ENCODE data around the gene MAD1L1.

MAD1L1 gene

DNA sequence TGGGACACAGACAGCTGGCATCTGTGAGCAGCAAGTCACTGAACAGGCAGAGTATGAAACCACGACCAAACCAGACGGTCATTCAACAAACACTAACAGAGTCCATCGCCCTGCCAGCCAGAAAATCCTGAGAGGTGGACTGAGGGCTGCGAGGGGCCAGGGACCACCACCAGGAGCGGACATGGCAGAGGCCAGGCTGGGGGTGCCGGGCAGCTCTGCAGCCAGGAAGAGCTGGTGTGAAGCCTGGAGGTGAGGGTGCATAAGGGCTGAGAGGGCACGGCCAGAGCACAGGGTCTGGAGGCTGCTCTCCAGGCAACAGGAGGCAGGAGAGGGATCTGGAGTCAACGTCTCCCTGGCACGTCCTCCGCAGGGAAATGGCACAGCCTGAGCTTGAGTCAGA is 15.5 kb downstream of the MAD1L1 start:
- no peak overlapping the region for H3K4me3 ChIP-seq (ENCODE audit: low read depth, low read length)
- TF ChIP-seq, protein P1, sequence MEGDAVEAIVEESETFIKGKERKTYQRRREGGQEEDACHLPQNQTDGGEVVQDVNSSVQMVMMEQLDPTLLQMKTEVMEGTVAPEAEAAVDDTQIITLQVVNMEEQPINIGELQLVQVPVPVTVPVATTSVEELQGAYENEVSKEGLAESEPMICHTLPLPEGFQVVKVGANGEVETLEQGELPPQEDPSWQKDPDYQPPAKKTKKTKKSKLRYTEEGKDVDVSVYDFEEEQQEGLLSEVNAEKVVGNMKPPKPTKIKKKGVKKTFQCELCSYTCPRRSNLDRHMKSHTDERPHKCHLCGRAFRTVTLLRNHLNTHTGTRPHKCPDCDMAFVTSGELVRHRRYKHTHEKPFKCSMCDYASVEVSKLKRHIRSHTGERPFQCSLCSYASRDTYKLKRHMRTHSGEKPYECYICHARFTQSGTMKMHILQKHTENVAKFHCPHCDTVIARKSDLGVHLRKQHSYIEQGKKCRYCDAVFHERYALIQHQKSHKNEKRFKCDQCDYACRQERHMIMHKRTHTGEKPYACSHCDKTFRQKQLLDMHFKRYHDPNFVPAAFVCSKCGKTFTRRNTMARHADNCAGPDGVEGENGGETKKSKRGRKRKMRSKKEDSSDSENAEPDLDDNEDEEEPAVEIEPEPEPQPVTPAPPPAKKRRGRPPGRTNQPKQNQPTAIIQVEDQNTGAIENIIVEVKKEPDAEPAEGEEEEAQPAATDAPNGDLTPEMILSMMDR (IDR thresholded peaks at IDR 0.05; ENCODE audit: low read depth, low read length): no peak
- in situ Hi-C loops (cut with HindIII; ENCODE audit: low sequenced_read_pairs): no loop called here
- no peak for DNase-seq (ENCODE audit: low read depth, low spot score)

DNA sequence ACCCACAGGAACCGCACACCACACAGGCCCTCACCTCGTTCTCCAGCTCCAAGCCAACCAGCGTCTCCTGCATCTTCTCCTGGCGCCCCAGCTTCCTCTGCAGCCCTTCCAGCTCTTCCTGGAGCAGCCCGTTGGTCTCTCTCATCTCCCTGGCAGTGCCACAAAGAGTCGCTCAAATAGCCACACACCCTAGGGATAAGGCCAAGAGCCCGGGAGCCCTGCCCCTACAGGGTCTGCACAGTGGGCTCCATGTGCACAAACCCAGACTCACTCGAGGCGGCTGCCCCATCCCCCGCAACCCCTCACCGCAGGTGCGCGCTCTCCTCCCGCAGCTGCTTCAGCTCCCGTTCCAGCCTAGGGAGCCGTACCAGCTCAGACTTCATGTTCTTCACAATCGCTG is 16.9 kb downstream of the MAD1L1 start:
- in situ Hi-C loops (cut with HindIII; ENCODE audit: low sequenced_read_pairs): no loop called here
- TF ChIP-seq, protein P1 (IDR thresholded peaks at IDR 0.05; ENCODE audit: low read depth, low read length): no peak
- no peak overlapping the region for H3K4me3 ChIP-seq (ENCODE audit: low read depth, low read length)
- DNase-seq (ENCODE audit: low read depth, low spot score): no peak

DNA sequence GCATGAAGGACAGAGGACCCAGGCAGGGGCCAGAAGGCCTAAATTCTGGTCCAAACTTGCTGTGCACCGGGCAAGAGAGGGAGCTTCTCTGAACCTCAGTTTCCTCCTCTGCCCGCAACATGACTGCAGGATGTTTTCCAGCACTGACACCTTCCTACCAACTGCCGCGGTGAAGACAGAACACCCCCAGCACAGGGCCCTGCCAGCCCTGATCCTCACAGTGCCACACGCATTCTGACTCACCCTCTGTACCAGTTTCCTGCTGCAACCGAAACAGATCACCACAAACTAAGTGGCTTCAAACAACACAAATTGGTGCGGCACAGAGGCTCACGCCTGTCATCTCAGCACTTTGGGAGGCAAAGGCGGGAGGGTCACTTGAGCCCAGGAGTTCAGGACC is 18.1 kb downstream of the MAD1L1 start:
- TF ChIP-seq, protein P1 (IDR thresholded peaks at IDR 0.05; ENCODE audit: low read depth, low read length): no peak
- H3K4me3 ChIP-seq (ENCODE audit: low read depth, low read length): no peak overlapping the region
- no peak for DNase-seq (ENCODE audit: low read depth, low spot score)
- in situ Hi-C loops (cut with HindIII; ENCODE audit: low sequenced_read_pairs): no loop called here

DNA sequence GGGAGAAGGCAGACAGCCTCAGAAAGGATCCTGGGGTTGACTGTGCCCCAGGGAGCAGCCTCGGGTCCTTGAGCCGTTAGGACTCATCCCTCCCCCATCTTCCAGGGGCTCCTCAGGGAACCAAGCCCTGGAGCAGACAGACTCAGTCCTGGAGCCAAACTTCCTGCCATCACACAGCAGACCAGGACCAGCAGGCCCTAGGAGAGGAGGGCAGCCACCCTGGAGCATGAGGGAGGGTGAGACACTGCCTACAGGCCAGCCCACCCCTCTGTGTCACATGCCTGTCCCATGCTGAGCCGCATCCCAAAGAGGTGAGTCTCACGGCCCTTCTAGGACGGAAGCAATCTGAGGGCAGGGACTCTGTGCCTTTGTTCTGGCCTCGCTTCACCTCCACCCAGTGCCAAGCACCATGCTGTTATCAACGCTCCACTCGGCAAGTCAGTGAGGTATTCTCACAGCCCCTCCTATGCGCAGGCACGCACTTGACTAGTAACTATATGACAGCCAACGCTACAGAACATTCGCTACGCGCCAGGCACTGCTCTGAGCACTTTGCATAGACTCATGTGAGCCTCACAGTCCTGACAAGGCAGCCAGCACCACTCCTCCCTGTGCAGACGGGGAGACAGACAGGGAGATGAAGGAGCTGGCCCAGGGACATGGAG is 19.1 kb downstream of the MAD1L1 start:
- TF ChIP-seq, protein P1 (IDR thresholded peaks at IDR 0.05; ENCODE audit: low read depth, low read length): no peak
- in situ Hi-C loops (cut with HindIII; ENCODE audit: low sequenced_read_pairs): no loop called here
- DNase-seq (ENCODE audit: low read depth, low spot score): no peak
- H3K4me3 ChIP-seq (ENCODE audit: low read depth, low read length): no peak overlapping the region

DNA sequence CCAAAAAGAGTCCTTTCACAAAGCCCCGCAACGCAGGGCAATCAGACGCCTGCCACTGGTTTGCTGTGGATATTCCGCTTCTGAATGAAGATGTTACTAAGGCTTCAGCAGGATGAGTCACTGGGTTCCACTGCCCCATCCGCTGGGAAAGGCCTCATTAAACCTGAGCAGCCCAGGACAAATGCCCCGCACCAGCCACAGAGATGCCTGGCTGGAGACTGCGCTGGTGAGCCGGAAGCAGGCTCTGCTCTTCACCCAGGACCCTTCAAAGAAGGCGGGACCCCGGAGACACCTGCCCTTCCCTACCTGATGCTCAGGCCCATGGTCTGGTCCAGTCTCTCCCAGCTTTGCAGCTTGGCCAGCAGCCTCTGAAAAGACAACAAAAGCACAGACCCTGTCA is 19.8 kb downstream of the MAD1L1 start:
- in situ Hi-C loops (cut with HindIII; ENCODE audit: low sequenced_read_pairs): no loop called here
- H3K4me3 ChIP-seq (ENCODE audit: low read depth, low read length): no peak overlapping the region
- TF ChIP-seq, protein P1 (IDR thresholded peaks at IDR 0.05; ENCODE audit: low read depth, low read length): no peak
- DNase-seq (ENCODE audit: low read depth, low spot score): no peak

DNA sequence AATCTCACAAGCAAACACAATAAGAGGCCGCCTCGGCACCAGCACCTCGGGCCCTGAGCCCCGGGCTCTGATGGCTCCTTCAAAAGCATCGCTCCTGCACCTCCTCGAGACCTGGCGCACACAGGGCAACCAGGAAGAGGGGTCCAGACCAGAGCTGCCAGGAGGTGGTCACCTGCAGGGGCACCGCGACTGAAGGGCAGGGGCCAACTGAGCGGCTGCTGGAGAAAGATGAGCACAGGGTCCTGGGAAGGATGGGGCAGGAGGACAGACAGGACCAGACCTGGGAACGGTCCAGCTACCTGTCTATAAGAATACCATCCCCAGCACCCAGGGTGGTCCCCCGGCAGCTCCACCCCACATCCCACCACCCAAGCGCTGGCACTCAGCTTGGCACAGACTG is 20.8 kb downstream of the MAD1L1 start:
- DNase-seq (ENCODE audit: low read depth, low spot score): no peak
- TF ChIP-seq, protein P1 (IDR thresholded peaks at IDR 0.05; ENCODE audit: low read depth, low read length): no peak
- no peak overlapping the region for H3K4me3 ChIP-seq (ENCODE audit: low read depth, low read length)
- in situ Hi-C loops (cut with HindIII; ENCODE audit: low sequenced_read_pairs): no loop called here
